GM08714 (cell line): ENCODE results near the gene PES1.

Source experiments
- H3K4me3 ChIP-seq: fragments of 200-500 bp; sonication (Bioruptor generic); 2 replicates; pipeline ENCODE4 v1.5.1; 2014; ENCODE audit warnings: mild to moderate bottlenecking, low read length, inconsistent platforms
- ZNF274 ChIP-seq: IDR thresholded peaks from 2 replicates; pipeline ENCODE4 v1.6.1; 2012; ENCODE audit warnings: mild to moderate bottlenecking, low read depth, low read length

The PES1 gene

GRCh38 chr22:30615543-30615954, 23.8 kb upstream of the PES1 start:
- TF ChIP-seq ZNF274 = no peak
- no peak overlapping the region for H3K4me3 ChIP-seq

GRCh38 chr22:30614879-30615278, 23.2 kb upstream of the PES1 start:
- no peak for TF ChIP-seq ZNF274
- H3K4me3 ChIP-seq = no peak overlapping the region

GRCh38 chr22:30614268-30614667, 22.6 kb upstream of the PES1 start:
- no peak overlapping the region for H3K4me3 ChIP-seq
- no peak for TF ChIP-seq ZNF274

- H3K4me3 ChIP-seq = no peak overlapping the region
- TF ChIP-seq ZNF274 = no peak
These were observed 21.1 kb upstream of the PES1 start for GRCh38 chr22:30612789-30613188.

- no peak for TF ChIP-seq ZNF274
- no peak overlapping the region for H3K4me3 ChIP-seq
These were observed 19.5 kb upstream of the PES1 start for GRCh38 chr22:30611197-30611596.

GRCh38 chr22:30610299-30610698, 18.6 kb upstream of the PES1 start:
- no peak for TF ChIP-seq ZNF274
- no peak overlapping the region for H3K4me3 ChIP-seq

- no peak overlapping the region for H3K4me3 ChIP-seq
- TF ChIP-seq ZNF274 = no peak
These were observed 17.8 kb upstream of the PES1 start for GRCh38 chr22:30609260-30610185.

GRCh38 chr22:30607939-30608338, 16.2 kb upstream of the PES1 start:
- H3K4me3 ChIP-seq = no peak overlapping the region
- no peak for TF ChIP-seq ZNF274

GRCh38 chr22:30607300-30607930, 15.7 kb upstream of the PES1 start:
- H3K4me3 ChIP-seq = no peak overlapping the region; the same call in 1 of the 2 replicates
- no peak for TF ChIP-seq ZNF274

GRCh38 chr22:30606455-30607299, 15.0 kb upstream of the PES1 start, which contains the start of gene TCN2:
TSS of gene TCN2 (plus strand) at chr22:30607174. CDS start at chr22:30607332, 158 bp downstream.
- peak within 1 kb of the TSS; percentile 61; the same call in 1 of the 2 replicates for H3K4me3 ChIP-seq
- TF ChIP-seq ZNF274 = no peak

- no peak overlapping the region; the same call in 1 of the 2 replicates for H3K4me3 ChIP-seq
- no peak for TF ChIP-seq ZNF274
These were observed 13.9 kb upstream of the PES1 start for GRCh38 chr22:30605449-30606110.

- no peak overlapping the region for H3K4me3 ChIP-seq
- no peak for TF ChIP-seq ZNF274
These were observed 13.0 kb upstream of the PES1 start for GRCh38 chr22:30604723-30605122.

GRCh38 chr22:30603801-30604200, 12.1 kb upstream of the PES1 start:
- TF ChIP-seq ZNF274 = no peak
- H3K4me3 ChIP-seq = no peak overlapping the region

GRCh38 chr22:30602049-30602448, 10.3 kb upstream of the PES1 start:
- no peak for TF ChIP-seq ZNF274
- no peak overlapping the region for H3K4me3 ChIP-seq
